ELR (cell line): Measurements from ENCODE around the gene C22orf23.

ENCODE experiments used
- DNase-seq: peaks from one replicate; pipeline ENCODE4 v3.0.0-alpha.2; 2015; ENCODE audit warnings: low read depth

The C22orf23 gene

GRCh38 chr22:37925767-37926166, 27.6 kb downstream of the C22orf23 start:
- no peak for DNase-seq

GRCh38 chr22:37925330-37925729, 28.1 kb downstream of the C22orf23 start:
- no peak for DNase-seq

GRCh38 chr22:37924386-37925065, 28.9 kb downstream of the C22orf23 start:
- no peak for DNase-seq

GRCh38 chr22:37923927-37924326, 29.5 kb downstream of the C22orf23 start:
- no peak for DNase-seq

GRCh38 chr22:37922191-37922590, 31.2 kb downstream of the C22orf23 start:
- no peak for DNase-seq

GRCh38 chr22:37920126-37920525, 33.3 kb downstream of the C22orf23 start:
- DNase-seq = no peak

GRCh38 chr22:37918580-37919270, 34.7 kb downstream of the C22orf23 start:
- DNase-seq = no peak

GRCh38 chr22:37917874-37918548, 35.4 kb downstream of the C22orf23 start:
- no peak for DNase-seq

- DNase-seq = no peak
Measured at GRCh38 chr22:37916311-37916710, 37.1 kb downstream of the C22orf23 start.

- DNase-seq = no peak
Measured at GRCh38 chr22:37913233-37913721, 40.1 kb downstream of the C22orf23 start.

GRCh38 chr22:37912171-37912570, 41.2 kb downstream of the C22orf23 start:
- no peak for DNase-seq

- DNase-seq = no peak
Measured at GRCh38 chr22:37911697-37912096, 41.7 kb downstream of the C22orf23 start.

- DNase-seq = no peak
Measured at GRCh38 chr22:37910890-37911672, 42.3 kb downstream of the C22orf23 start.

GRCh38 chr22:37909766-37910165, 43.6 kb downstream of the C22orf23 start:
- DNase-seq = no peak

- peak; percentile 58 for DNase-seq
Measured at GRCh38 chr22:37907036-37907954, 46.1 kb downstream of the C22orf23 start.

- DNase-seq = peak; percentile 53
Measured at GRCh38 chr22:37906364-37907008, 46.9 kb downstream of the C22orf23 start.

- peak; percentile 86 for DNase-seq
Measured at GRCh38 chr22:37905534-37906363, 47.7 kb downstream of the C22orf23 start, which contains the start of gene MICALL1. TSS of gene MICALL1 (plus strand) at chr22:37906297. CDS start at chr22:37906423, 126 bp downstream.

- peak; percentile 99 for DNase-seq
Measured at GRCh38 chr22:37904572-37905533, 48.5 kb downstream of the C22orf23 start.
